ENCODE measurements around the gene ARHGEF10L. TPM values are rescaled to one million over a fixed set of nuclear protein-coding genes. Genes with fewer than 3 reads are reported as not detected.

ARHGEF10L gene
- total RNA-seq, 1 donor from 2014 or later = 55.6 TPM

DNA sequence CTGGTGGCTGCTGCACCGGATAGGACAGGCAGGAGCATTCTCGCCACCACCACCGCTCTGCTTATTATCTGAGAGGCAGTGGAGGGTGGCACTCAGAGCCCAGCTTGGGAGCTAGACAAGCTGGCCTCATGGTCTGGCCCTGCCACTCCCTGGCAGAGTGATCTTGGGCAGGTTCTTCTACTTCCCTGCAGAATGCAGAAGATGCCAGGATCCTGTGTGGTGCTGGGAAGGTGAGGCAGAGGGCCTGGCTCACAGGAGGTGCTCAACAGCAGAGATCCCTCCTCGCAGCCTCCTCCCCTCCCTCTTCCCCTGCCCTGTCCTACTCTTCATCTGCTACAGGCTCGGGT is 60.4 kb downstream of the ARHGEF10L start:
- DNase-seq (peak; percentile 53), ATAC-seq (ENCODE audit: poor library complexity) (peak; percentile 55)
- intact Hi-C loops (cut with DNase I) = loop anchor here (10.0 kb wide), 1 partner anchor 175 kb away; no protein-coding TSS in a partner anchor

DNA sequence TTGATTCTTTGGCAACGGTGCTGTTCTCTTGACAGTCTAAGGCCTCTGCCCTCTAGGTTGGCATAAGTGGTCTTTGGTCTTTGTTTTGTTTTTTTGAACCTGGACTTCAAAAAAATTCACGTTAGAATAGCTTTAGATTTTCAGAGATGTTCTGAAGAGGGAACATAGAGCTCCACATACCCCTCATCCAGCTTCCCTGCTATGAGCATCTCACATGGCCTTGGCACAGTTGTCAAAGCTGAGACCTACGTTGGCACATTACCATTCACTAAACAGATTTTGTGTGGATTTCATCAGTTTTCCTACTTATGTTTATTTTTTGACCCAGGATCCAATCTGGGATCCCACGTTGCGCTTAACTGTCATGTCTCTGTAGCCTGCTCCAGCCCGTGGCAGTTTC is 60.8 kb downstream of the ARHGEF10L start:
- DNase-seq (no peak), ATAC-seq (ENCODE audit: poor library complexity) (no peak)
- intact Hi-C loops (cut with DNase I) = loop anchor here (10.0 kb wide), 1 partner anchor 176 kb away; no protein-coding TSS in a partner anchor

DNA sequence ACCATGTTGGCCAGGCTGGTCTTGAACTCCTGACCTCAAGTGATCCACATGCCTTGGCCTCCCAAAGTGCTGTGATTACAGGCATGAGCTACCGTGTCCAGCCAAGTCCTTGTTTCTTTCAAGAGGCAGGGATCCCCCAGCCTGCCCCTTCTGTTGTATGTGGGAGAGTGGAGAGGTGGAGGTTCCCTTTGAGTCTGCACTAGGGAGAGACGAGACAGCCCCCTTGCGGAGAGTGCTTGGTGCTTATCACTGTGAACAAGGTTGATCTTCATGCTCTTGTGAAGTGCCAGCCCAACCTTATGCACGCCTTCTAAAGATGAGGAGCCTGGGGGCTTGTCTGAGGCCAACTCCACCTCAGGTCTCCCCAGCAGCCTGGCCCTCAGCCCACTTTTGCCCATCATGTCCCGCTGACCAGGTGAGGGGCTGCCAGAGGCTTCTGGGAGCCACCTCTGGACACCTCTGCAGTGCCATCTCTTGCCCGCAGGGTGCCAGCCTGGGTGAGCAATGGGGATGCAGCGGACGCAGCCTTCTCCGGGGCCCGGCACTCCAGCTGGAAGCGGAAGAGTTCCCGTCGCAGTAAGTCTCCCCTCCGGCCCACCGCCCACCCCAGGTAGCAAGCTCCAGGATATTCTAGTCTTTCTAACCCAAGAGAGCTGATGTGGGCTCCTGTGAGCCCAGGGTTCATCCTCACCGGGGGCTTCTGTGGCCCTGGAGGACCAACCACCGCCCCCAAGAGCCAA is 62.3 kb downstream of the ARHGEF10L start:
- intact Hi-C loops (cut with DNase I) = loop anchor here (10.0 kb wide), 1 partner anchor 177 kb away; no protein-coding TSS in a partner anchor
- no peak for ATAC-seq (ENCODE audit: poor library complexity)
- DNase-seq = no peak

DNA sequence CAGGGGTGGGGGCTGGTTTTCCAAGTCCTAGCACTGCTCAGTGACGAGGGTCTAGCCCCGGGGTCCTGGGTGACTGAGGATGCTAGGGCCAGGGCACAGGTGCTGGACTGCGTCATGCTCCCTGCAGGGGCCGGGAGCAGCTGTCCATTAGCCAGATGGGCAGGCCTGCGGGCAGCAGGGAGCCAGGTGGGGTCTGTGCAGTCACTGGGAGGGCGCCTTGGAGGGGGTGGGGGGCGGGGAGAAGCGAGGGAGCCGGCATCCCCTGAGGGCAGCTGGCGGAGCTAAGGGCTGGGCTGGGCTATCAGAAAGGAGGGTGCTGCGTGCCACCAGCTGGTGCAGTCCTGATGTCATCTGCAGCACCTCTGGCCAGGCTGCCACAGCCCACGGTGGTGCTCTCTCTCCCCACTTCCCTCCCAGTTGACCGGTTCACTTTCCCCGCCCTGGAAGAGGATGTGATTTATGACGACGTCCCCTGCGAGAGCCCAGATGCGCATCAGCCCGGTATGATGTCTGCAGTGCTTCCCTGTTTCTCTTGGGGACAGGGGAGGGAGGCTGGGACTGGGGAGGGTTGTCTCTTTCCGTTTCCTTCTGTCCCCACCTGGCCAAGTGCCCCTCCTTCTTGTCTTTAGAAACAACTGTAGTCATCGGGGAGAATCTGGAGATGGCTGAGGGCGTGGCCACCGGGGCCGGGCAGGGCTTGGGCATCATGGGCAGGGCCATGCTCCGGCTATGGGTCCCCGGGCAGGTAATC is 63.8 kb downstream of the ARHGEF10L start:
- no peak for ATAC-seq (ENCODE audit: poor library complexity)
- intact Hi-C loops (cut with DNase I) = loop anchor here (10.0 kb wide), 1 partner anchor 178 kb away; no protein-coding TSS in a partner anchor
- DNase-seq = no peak

DNA sequence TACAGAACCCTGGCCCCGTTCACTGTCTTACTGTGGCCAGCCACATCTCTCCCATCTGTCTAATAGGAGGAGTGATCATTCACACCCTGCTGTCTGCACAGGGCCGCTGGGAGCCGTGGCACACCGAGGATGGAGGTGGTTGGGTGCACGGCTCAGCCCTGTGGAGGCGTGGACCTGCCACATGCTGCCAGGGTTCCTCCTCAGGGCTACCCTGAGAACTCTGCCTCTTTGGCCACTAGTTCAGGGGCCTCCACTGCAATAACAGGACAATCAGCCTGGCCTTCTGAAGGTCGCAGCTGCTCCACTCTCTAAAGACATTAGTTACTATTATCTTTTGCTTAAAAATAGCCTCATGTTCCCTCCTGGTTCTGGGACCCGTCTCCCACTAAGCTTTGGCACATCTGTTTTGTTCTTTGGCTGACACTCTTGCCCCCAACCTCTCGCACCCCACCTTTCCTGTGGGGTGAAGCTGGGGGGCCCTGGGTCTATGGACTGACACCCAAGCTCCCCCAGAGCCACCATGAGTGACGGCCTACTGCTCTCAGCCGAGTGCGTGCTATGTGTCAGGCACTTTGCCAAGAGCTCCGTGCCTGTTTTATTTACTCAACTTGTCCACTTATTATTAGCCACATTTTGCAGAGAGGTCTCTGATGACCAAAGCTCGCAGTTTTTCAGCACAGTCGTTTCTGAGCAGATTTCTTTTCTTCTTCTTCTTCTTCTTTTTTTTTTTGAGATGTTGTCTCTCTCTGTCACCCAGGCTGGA is 66.3 kb downstream of the ARHGEF10L start:
- peak; percentile 70 for DNase-seq
- intact Hi-C loops (cut with DNase I) = loop anchor here (2.0 to 10.0 kb wide), 2 partner anchors 103 to 181 kb away; no protein-coding TSS in a partner anchor
- peak; percentile 77 for ATAC-seq (ENCODE audit: poor library complexity)

DNA sequence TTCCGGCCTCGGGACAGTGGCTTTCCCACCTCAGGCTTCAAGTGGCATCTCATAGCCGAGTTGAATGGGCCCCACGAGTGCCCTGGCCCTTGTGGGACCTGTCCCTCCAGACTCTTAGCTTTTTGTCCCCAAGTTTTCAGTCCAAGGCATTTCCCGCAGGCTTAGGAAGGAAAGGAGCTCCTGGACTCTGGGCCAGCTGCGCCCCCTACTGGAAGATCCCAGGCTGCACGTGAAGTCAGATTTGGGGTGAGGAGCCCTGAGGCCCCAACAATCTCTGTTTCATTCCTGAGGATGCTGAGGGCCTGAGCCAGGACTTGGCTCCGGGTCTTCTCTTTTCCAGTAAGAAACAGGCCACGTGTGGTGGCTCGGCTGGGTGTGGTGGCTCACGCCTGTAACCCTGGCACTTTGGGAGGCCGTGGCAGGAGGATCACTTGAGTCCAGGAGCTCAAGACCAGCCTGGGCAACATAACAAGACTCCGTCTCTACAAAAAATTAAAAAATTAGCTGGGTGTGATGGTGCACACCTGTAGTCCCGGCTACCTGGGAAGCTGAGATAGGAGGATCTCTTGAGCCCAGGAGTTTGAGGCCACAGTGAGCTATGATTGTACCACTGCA is 67.4 kb downstream of the ARHGEF10L start:
- DNase-seq (peak; percentile 82), ATAC-seq (ENCODE audit: poor library complexity) (peak; percentile 75)
- intact Hi-C loops (cut with DNase I) = loop anchor here (10.0 kb wide), 1 partner anchor 182 kb away; no protein-coding TSS in a partner anchor

DNA sequence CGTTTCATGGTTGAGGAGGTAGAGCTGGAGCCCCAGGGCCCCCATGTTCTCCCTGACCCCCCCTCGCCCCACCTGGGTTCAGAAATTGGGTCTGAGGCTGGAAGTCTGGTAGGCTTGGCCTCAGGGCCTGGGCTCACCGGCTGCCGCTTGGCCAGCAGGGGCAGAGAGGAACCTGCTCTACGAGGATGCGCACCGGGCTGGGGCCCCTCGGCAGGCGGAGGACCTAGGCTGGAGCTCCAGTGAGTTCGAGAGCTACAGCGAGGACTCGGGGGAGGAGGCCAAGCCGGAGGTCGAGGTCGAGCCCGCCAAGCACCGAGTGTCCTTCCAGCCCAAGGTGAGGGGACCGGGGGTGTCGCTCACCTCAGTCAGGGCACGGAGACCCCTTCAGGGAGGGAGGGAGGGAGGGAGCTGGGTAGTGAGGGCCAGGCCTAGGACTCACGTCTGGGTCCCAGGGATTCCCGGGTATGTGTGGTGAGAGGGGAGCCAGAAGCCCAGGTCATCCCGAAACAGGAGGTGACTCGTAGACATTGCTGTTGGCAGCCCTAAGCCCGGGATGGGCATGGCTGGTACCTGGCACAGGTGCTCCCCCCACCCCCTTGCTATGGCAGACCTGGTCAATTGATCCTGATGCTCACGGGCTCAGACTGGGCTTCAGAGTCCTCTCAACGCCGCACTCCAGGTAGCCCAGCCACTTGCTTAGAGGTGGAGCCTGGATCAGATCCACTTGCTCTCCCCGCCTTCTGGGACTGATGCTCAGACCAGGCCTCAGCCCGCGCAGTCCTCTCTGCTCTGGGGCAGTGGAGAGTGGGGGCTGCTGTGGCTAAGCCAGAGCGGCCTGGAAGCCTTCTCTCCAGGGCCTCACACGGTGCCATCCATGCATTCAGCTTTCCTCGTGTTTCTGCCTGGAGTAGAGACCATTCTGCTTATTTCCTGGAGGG is 68.4 kb downstream of the ARHGEF10L start:
- DNase-seq (no peak), ATAC-seq (ENCODE audit: poor library complexity) (no peak)
- intact Hi-C loops (cut with DNase I) = loop anchor here (10.0 kb wide), 1 partner anchor 183 kb away; no protein-coding TSS in a partner anchor

DNA sequence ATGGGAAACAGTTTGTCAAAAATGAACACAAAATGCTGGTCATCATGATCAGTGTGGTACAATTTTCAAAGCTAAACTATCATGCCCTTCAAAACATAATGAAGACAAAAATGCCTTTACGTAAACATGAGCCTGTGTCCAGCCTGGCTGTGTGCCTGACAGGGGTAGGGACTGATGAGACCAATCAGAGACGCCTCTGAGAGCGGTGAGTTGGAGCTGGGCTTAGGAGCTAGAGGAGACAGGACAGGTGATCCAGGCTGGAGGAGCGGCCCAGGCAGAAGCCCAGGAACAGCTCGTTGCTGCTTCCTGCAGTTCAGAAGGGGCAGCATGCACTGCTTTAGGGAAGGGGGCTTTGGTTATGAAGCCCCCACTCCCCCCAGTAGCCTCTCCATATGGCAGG is 70.0 kb downstream of the ARHGEF10L start:
- no peak for DNase-seq
- intact Hi-C loops (cut with DNase I) = loop anchor here (10.0 kb wide), 1 partner anchor 185 kb away; no protein-coding TSS in a partner anchor
- ATAC-seq (ENCODE audit: poor library complexity) = no peak

DNA sequence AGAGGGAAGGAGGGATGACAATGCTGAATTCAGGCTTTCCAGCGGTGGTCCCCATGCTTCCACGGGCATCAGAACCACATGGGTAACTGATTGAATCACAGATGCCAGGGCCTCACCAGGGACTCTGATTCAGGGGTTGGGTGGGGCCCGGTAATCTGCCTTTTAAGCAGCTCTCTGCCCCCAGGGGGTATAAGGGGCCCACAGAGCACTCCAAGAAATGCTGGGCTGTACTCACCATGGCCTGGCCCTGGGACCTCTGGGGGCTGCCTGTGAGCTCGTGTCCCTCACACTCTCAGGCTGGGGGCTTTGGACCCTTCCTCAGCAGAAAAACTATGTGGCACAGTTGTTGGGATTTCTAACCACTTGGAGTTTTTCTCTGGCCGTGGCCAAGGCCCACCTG is 70.6 kb downstream of the ARHGEF10L start:
- intact Hi-C loops (cut with DNase I) = no loop called here
- DNase-seq = no peak
- ATAC-seq (ENCODE audit: poor library complexity) = no peak

DNA sequence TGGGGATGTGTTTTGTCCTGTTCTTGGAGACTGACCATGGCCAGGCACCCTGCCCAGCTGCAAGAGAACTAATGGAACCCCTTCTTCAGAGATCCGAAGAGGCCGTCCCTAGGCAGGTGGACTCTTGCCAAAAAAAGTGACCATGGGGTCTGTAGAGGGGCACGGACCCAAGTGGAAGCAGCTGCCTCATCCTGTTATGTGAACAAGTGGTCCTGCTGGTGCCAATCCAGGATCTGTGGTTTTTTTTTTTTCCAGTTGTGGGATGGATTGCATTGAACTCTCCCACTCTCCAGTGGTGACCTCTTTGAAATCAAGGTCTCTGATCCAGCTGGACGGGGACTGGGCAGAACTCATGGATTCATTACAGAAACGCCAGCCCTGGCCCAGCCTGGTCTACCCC is 71.2 kb downstream of the ARHGEF10L start:
- intact Hi-C loops (cut with DNase I) = no loop called here
- ATAC-seq (ENCODE audit: poor library complexity) (no peak), DNase-seq (no peak)

DNA sequence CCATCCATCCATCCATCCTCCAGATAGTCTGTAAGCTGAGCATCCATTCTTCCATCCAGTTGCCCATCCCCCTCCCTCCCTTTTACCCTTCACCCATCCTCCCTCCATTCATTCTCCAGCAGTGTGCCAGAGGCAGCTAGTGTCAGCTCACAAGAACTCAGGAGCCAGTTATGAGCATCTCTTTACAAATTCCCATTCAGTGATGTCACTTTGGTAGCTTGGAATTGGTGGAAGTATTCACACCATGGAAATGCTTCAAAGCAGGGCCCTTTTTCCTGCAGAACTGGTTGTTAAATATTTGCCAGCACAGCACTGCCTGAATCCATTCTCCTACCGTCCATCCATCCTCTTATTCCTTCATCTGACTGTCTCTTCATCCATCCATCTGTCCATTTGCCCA is 72.5 kb downstream of the ARHGEF10L start:
- intact Hi-C loops (cut with DNase I) = no loop called here
- ATAC-seq (ENCODE audit: poor library complexity) (no peak), DNase-seq (no peak)

DNA sequence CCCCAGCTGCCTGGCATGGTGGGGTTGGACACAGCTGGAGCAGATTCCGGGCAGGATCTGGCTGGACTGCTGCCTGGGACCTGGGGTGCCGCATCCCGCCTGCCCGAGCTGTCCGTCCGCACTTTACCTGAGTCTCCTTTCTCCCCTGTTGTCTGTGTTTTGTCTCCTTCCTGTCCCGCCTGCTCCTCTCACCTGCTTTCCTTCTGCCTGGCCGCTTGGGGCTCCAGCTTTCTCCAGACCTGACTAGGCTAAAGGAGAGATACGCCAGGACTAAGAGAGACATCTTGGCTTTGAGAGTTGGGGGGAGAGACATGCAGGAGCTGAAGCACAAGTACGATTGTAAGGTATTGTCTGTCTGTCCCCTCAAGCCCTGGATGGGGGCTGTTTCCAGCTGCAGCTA is 73.3 kb downstream of the ARHGEF10L start:
- DNase-seq (no peak), ATAC-seq (ENCODE audit: poor library complexity) (no peak)
- intact Hi-C loops (cut with DNase I) = no loop called here

DNA sequence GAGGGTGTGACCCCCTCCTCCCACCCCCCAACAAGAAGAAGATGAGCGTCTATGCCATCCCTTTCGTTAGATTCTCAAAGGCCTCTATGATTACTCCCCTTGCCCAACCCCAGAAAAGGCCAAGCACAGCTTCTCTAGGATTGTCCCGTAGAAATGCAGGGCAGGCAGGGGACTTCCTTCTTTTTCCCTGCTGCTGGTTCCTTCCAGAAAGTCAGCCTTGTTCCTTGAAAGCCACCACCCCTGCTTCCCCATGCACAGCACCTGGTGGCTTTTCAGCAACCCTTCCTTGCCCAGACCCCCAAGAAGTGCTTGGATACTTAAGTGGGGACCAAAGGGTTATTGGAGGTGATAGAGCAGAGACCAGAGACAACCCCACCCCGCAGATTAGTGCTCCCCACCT is 75.1 kb downstream of the ARHGEF10L start:
- intact Hi-C loops (cut with DNase I) = no loop called here
- DNase-seq (no peak), ATAC-seq (ENCODE audit: poor library complexity) (no peak)

DNA sequence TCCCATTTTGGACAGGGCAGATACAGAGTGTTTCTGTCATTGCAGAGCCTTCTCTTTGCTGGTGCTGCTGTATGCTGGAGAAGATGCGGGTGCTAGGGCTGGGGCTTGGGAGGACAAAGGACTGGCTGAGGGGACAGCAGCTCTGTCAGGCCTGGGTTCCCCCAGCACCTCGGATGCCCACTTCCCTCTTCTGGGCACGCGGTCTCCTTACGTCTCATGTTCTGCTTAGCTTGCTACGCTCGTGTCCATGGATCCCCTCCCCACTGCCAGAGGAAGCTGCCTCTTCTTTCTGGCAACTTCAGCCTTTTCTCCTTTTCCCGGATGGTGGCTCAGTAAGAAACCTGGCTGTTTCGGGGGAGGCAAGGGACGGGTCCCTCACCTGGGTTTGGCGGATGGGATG is 75.7 kb downstream of the ARHGEF10L start:
- DNase-seq = no peak
- no peak for ATAC-seq (ENCODE audit: poor library complexity)
- intact Hi-C loops (cut with DNase I) = no loop called here

DNA sequence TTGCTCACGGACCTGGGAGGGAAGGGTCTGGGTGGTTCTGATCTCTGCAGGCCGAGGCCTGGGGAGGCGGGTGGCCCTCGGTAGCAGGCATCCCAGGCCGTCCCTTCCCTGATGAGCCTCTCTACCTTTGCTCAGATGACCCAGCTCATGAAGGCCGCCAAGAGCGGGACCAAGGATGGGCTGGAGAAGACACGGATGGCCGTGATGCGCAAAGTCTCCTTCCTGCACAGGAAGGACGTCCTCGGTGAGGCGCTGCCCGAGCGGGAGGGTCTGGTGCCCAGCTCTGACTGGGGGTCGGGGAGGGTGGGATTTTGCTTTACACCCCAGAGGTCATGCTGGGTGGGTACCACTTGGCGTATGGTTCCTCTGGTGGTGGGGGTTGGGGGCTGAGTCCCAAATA is 76.5 kb downstream of the ARHGEF10L start:
- intact Hi-C loops (cut with DNase I) = no loop called here
- ATAC-seq (ENCODE audit: poor library complexity) (no peak), DNase-seq (no peak)

DNA sequence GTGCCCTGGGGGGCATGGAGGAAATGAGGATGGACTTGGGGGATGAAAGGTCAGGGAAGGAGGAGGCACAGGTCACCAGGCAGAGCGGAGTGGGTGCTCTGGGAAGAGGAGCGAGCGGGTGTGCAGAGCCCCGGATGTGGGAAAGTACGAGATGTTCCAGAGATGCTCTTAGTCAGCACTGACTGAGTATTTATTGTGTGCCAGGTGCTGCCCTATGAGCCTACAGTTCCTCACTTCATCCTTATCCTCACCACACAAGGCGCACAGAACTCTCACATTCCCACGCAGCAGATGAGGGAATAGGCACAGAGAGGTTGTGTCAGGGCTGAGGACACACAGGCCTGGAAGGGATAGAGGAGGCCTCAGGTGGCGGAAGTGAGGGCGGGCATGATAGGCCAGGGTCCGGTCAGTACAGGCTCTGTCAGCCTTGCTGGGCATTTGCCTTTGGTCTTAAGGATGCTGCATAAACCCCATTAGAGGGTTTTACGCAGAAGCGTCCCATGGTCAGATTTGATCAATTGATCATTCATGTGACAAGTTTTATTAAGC is 77.3 kb downstream of the ARHGEF10L start:
- DNase-seq (no peak), ATAC-seq (ENCODE audit: poor library complexity) (no peak)
- intact Hi-C loops (cut with DNase I) = no loop called here

DNA sequence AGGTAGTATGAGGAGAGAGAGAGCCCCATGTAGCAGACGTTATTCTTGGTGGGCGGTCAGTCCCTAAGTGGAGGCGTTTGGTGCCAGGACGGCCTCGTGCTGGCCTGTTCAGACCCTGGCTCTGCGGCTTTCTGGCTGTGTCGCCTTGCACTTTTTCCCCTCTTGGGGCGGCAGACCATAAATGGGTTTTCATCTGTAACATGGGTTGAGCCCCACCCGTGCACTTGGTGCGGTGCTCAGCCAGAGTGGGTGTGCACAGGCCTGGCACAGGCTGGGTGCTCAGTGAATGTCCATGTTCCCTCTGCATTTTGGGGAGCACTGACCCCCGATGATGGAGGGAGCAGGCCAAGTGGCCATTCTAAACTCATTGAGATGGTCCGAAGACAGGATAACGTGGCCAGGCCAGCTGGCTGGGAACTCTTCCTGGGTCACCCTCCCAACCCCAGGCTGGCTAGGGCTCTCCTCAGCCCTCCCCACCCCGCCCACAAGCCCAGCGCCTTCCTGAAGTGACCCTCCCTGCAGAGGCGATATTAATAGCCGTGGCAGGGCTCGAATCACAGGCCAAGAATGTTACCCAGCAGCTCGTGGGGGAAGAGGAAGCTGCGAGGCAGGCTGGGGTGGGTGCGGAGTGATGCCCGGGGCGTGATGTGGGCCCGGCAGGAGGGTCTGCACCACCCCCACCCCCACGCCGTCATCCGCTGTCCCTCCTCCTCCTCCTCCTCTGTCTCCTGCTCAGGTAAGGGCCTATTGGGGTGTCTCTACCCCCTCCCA is 78.5 kb downstream of the ARHGEF10L start:
- intact Hi-C loops (cut with DNase I) = no loop called here
- ATAC-seq (ENCODE audit: poor library complexity) = peak; percentile 89
- peak; percentile 82 for DNase-seq
